ENCODE results near the gene DNAJC6.

- TF ChIP-seq CTCF (optimal IDR thresholded peaks at IDR 0.05 in 1 of 3, IDR thresholded peaks at IDR 0.05 in 1 of 3, conservative IDR thresholded peaks at IDR 0.05 in 1 of 3; ENCODE audit: extremely low read depth in 1 of 3, insufficient read depth in 2 of 3, low read length in 3 of 3) (no peak), EZH2 (IDR thresholded peaks at IDR 0.05; ENCODE audit: low read length) (no peak)
Observed at GRCh38 chr1:65278376-65279069, 30.8 kb upstream of the DNAJC6 start.

Measured in keratinocyte (primary cell).